GM08714 (cell line): Measurements from ENCODE around the gene CFAP57.
A peak's percentile ranks its signal among the peaks of the same experiment; 100 is the strongest.
"Not testable (repeated sequence)": the region's sequence is repeated elsewhere in the genome, so short reads cannot be mapped to it uniquely, and the experiment has no call there.

Experiments
- H3K4me3 ChIP-seq: fragments of 200-500 bp; sonication (Bioruptor generic); 2 replicates; pipeline ENCODE4 v1.5.1; 2014; ENCODE audit warnings: mild to moderate bottlenecking, low read length, inconsistent platforms
- ZNF274 ChIP-seq: IDR thresholded peaks from 2 replicates; pipeline ENCODE4 v1.6.1; 2012; ENCODE audit warnings: mild to moderate bottlenecking, low read depth, low read length

CFAP57 gene

DNA sequence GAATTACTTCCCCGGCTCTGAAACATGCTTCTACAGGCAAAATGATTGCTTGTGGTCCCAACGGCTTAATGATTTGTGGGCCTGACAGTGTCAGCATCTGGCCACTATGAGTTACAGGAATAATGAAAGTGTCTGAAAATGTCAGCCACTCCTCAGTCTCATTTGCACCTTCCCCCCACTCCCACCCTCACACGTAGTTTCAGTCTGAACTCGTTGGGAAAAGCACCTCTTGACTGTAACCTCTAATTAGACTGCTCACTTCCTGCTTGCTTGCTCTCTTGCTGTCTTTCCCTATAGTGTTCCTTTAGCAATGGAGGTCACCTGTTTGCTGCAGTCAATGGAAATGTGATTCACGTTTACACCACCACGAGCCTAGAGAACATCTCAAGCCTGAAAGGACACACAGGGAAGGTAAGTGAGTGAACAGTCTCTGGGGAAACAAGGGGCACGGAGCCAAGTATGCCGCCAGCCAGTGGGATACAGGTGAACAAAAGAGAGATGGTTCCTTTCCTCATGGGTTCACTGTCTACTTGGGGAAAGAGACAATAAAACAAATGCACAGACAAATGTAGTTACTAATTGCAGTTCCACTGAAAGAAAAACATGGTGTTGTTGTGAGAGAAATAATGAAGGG lies 27.1 kb downstream of the CFAP57 start:
- H3K4me3 ChIP-seq = peak overlapping the region; percentile 34
- TF ChIP-seq ZNF274 = no peak

DNA sequence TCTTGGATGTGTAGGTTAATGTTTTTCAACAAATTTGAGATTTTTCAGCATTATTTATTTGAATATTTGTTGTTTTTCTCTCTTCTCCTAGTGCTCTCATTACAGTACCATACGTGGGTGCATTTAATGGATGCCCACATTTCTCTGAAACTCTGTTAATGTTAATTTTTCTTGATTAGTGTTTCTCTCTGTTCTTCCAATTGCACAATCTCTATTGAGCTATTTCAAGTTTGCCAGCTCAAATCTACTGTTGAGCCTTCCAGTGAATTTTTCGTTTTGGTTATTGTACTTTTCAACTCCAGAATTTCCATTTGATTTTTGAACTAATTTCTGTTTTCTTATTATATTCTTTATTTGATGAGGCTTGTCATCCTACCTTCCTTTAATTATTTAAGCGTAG lies 31.7 kb downstream of the CFAP57 start:
- no peak for TF ChIP-seq ZNF274
- no peak overlapping the region for H3K4me3 ChIP-seq

DNA sequence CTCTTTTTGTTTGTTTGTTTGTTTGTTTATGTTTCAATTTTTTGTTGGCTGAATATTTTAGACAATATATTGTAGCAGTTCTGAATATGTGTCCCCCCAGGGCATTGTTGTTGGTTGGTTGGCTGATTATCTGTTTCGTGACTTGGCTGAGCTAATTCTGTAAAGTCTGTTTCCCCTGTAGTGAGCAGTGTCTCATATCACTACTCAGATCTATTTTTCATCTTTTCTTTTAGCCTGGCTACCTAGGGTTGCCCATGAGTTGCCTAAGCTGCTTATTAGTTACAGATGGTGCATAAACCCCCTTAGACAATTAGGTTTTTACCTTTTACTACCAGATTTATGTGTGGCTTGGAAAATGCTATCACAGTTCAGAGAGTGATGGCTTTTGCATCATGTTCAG lies 32.3 kb downstream of the CFAP57 start:
- no peak overlapping the region for H3K4me3 ChIP-seq
- TF ChIP-seq ZNF274 = no peak

DNA sequence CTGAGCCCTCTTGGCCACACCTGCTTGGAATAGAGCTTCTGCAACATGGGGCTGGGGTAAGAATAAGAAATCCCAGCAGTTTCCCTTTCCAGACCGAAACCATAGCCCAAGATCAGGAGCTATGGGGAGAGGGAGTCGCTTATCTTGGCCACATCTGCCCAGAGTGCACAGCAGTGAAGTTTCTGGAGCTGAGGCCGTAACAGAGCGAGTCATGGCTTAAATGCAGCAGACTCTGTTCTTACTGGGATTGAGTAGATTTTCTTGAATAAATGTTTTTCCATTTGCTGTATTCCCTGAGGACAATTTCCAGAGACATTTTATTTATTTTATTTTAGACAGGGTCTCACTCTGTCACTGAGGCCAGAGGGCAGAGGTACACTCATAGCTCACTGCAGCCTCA lies 33.5 kb downstream of the CFAP57 start:
- H3K4me3 ChIP-seq = no peak overlapping the region
- no peak for TF ChIP-seq ZNF274

DNA sequence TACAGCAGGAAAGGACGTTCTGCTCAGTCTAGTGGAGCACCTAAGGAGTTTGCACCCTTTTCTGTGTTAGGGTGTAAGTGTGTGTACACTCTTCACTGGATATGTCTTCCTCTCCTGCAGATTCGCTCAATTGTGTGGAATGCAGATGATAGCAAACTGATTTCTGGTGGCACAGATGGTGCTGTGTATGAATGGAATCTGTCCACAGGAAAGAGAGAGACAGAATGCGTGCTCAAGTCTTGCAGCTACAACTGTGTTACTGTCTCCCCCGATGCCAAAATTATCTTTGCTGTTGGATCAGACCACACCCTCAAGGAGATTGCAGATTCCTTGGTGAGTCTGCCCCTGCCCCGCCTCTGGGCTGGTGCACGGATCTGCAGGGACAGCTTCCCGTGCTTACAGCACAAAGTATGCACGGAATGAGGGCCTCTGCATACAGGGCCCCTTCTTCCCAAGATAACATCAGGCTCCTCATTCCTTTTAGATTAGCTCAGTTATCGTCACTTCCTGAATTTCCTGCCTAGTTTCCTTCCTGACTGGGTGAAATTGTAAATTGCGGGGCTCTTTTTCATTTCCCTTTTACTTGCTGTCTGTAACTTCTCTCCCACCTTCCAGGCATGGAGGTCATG lies 34.6 kb downstream of the CFAP57 start:
- H3K4me3 ChIP-seq = no peak overlapping the region
- no peak for TF ChIP-seq ZNF274

DNA sequence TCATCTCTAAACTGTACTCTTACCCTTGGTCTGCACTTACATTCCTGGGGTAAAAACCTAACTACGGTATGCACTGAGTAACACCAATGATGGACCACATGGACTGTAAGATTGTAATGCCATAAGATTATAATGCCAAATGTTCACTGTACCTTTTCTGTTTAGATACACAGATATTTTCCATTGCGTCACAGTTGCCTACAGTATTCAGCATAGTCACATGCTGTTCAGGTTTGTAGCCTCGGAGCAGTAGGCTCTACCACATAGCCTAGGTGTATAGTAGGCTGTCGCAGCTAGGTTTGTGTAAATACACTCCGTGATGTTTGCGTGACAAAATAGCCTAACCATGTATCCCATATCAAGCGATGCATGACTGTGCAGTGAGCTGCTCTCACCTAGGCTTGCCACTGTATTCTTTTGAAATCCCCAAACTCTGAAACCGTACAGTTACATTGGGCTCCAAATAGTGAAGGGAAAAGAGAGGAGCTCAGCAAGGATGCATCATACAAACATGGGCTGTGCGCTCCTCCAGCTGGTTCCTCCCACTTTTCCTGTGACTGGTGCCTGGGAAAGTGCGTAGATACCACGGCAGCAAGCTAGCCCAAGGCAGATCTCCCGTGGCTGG lies 35.2 kb downstream of the CFAP57 start:
- no peak for TF ChIP-seq ZNF274
- no peak overlapping the region for H3K4me3 ChIP-seq

DNA sequence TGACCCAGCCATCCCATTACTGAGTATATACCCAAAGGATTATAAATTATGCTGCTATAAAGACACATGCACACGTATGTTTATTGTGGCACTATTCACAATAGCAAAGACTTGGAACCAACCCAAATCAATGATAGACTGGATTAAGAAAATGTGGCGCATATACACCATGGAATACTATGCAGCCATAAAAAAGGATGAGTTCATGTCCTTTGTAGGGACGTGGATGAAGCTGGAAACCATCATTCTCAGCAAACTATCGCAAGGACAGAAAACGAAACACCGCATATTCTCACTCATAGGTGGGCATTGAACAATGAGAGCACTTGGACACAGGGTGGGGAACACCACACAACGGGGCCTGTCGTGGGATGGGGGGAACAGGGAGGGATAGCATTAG lies 36.1 kb downstream of the CFAP57 start:
- H3K4me3 ChIP-seq = not testable (repeated sequence)

DNA sequence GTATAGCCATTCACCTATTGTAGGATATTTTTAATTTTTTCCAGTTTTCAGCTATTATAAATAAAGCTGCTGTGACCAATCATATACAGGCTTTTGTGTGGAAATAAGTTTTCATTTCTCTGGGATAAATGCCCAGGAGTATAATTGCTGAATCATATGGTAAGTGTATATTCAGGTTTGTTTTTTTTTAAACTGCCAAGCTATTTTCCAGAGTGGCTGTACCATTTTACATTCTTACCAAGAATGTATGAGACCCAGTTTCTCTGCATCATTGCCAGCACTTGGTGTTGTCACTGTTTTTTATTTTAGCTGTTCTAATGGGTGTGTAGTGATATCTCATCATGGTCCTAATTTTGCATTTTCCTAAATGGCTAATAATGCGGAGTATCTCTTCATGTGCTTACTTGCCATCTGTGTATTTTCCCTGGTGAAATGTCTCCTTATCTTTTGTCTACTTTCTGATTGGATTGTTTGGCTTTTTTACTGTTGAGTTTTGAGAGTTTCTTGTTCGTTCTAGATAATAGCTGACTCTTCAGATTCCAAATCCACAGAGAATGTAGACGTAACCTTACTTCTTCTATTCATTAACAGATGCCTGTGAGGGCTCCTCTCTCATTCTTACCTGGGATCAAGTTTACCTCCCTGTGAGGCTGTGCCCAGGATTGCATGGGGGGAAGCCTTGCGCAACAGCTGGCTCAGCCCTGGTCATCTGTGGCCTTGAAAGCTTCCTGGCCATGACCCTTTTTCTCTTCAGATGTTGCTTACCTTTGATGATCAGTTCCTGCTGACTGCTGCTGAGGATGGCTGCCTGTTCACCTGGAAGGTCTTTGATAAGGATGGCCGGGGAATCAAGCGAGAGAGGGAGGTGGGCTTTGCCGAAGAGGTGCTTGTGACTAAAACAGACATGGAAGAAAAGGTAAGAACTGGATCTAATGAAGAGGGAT lies 42.6 kb downstream of the CFAP57 start:
- H3K4me3 ChIP-seq = no peak overlapping the region
- TF ChIP-seq ZNF274 = no peak

DNA sequence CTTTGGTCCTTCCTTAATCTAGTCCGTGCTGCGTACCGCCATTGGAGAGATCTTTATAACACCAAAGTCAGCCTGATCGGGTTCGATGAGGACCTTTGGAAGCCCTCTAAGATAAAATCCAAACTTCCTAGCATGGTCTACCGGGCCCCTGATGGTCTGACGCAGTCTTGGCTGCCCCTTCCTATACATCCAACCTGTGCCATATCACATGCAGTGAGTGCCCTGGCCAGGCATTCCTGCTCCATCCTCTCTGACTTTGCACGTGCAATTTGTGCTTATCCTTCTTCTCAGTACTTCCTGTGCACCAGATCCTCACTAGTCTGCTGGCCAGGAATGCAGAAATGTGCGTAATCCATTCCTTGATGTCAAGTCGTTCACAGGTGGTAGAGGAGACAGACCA lies 45.6 kb downstream of the CFAP57 start:
- H3K4me3 ChIP-seq = no peak overlapping the region
- no peak for TF ChIP-seq ZNF274

DNA sequence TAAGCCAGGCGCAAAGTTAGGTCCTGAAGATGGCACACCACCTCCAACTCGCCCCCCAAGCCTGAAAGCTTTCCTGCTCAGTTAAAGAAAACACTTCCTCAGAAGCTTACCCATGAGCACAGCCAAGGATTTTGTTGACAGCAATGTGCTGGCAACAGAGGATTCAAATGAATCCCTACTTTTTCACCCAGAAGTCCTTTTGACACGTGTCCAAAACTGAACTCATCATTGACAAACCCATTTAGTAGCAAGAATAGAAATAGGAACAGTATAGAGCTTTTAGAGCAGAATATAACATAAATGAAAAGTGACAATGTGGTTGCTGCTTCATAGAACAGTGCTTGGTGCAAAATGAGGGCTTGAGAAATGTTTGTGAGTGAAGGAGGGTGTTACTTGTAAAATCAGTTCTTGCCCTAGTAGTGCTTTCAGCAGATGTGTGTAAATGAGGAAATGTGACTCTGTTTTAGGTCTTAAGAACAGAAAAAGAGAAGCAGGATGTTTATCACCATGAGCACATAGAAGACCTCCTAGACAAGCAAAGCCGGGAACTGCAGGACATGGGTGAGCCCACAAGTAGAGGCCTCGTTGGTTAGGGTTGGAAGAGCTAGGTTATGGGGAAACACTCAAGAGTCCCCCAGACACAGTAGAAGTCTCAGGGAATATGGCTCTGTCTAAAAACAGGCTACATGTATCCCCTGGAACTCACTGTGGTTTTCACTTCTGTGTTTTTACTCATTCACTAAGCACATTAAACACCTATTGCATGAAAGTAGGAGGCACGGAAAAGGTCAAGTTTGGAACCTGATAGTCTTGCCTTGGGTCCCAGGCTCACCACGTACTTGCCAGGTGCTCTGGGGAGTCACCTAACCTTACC lies 49.0 kb downstream of the CFAP57 start:
- no peak for TF ChIP-seq ZNF274
- no peak overlapping the region; the same call in 1 of the 2 replicates for H3K4me3 ChIP-seq

DNA sequence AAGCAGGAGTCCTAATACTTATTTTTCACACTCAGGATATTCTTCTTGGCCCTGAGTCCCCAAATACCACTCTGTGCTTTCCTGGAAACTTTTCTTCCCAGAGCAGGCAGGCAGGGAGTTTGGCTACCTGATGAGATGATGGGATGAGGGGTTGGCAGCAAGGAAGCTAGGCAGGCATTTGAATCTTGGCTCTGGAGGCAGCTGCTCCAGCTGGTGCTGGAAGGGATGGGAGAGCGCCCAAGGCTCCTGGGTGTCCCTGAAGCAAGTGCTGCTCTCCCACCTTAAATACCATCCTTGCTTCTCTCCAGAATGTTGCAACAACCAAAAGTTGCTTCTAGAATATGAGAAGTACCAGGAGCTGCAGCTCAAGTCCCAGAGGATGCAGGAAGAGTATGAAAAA lies 49.7 kb downstream of the CFAP57 start:
- TF ChIP-seq ZNF274 = no peak
- no peak overlapping the region; the same call in 1 of the 2 replicates for H3K4me3 ChIP-seq

DNA sequence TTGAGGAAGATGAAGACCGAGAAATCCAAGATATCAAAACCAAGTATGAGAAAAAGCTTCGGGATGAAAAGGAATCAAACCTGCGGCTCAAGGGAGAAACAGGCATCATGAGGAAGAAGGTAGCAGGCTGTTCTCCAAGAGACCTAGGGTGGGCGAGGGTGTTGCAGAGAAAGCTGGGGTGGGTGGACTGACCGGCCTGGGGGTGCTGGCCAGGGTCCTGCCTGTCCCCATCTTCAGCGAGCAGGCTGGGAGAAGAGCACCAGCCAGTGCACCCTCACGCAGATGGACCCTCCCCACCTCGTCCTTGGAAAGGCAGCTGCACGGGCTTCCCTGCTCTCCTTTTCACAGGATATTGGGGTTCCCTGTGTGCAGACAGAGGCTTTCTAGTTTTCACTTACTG lies 50.7 kb downstream of the CFAP57 start:
- TF ChIP-seq ZNF274 = no peak
- H3K4me3 ChIP-seq = no peak overlapping the region

DNA sequence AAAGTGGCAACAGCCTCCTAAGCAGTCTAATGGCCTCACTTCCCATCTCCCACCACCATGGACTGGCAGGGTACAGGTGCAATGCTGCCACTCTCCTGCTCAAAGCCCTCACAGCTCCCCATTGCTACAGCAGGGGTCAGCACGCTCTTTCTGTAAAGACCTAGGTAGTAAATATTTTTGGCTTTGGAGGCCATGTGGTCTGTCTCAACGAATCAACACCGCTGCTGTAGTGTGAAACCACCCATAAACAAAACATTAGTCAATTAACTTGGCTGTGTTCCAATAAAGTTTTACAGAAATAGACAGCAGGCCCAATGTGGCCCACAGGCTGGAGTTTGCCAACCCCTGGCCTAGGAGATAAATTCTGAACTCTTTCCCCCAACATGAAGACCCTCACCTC lies 53.0 kb downstream of the CFAP57 start:
- TF ChIP-seq ZNF274 = no peak
- H3K4me3 ChIP-seq = no peak overlapping the region
